T-helper 9 cell (primary cell): ENCODE data around the gene NOTCH1.
A peak's percentile ranks its signal among the peaks of the same experiment; 100 is the strongest.

Experiments
- DNase-seq: peaks from one replicate; pipeline ENCODE4 v3.0.0-alpha.2; 2020

Gene NOTCH1

GRCh38 chr9:136499935-136500910 lies 45.6 kb downstream of the NOTCH1 start:
- no peak for DNase-seq

GRCh38 chr9:136499071-136499934 lies 46.5 kb downstream of the NOTCH1 start:
- DNase-seq = no peak

DNA sequence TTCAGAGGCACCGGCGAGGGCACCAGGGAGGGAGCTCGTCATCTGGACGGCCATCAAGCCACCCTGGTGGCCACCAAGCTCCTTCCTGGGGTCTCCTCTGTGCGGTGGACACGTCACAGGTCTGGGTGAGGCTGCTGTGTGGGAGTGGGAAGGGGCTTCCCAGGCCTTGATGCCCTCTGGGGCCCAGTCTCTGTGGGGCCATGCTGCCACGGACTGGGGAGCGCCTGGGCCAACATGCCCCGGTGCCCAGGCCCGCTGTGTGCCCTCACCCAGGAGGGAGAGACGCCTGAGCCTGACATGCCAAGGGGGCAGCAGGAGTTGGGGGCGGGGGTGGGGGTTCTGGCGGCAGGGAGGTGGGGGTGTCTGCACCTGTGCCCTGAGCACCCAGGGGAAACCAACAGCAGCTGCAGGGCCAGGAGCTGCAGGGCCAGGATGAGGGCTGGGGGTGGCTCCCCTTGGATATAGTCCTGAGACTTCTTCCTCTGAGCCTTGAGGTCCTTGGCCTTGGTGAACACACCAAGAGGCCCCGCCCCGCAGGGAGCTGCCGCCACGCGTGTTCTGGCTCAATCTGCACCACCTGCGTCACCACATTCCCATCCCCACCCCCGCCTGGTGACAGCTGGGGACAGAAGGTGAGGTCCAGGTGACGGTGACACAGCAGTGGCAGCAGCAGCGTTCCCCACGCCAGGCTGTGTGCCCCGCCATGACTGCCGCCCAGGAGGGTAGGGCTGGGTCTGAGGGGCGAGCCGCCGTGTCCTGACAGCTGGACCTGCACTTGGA lies 47.7 kb downstream of the NOTCH1 start:
- DNase-seq = no peak

- no peak for DNase-seq
These were observed 48.8 kb downstream of the NOTCH1 start for GRCh38 chr9:136496801-136497620.

DNA sequence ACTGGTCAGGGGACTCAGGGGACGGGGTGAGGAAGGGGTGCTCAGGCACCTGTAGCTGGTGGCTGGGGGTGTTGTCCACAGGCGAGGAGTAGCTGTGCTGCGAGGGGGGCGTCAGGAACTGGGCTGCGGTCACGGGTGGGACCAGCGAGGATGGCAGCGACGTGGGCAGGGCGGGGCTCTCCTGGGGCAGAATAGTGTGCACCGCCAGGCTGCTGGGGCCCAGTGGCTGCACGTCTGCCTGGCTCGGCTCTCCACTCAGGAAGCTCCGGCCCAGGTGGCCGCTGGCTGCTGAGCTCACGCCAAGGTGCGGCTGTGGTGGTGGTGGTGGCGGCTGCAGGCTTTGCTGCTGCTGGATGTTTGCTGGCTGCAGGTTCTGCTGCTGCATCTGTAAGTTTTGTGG lies 49.7 kb downstream of the NOTCH1 start:
- DNase-seq = no peak

DNA sequence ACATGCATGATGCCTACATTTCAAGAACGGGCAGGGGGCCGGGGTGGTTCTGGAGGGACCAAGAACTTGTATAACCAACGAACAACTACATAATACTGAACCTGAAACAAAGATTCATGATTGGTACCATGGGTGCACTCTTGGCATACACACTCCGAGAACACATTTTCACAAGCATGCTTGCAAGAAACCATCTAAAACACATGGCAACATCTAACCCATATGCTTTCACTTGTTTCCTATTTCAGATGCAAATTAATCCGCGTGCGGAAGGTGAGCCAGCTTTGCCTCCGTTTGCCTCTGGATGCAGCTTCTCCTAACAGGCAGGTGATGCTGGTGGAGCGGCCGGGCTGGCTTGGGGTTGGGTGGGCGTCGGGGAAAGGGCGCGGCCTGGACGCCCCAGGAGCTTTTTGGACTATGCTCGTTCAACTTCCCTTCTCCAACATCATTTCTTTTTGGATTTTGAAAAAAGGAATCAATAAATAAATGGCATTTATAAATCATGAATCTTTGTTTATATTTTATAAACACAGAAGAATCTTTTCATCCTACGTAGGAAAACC lies 50.5 kb downstream of the NOTCH1 start:
- DNase-seq = no peak

DNA sequence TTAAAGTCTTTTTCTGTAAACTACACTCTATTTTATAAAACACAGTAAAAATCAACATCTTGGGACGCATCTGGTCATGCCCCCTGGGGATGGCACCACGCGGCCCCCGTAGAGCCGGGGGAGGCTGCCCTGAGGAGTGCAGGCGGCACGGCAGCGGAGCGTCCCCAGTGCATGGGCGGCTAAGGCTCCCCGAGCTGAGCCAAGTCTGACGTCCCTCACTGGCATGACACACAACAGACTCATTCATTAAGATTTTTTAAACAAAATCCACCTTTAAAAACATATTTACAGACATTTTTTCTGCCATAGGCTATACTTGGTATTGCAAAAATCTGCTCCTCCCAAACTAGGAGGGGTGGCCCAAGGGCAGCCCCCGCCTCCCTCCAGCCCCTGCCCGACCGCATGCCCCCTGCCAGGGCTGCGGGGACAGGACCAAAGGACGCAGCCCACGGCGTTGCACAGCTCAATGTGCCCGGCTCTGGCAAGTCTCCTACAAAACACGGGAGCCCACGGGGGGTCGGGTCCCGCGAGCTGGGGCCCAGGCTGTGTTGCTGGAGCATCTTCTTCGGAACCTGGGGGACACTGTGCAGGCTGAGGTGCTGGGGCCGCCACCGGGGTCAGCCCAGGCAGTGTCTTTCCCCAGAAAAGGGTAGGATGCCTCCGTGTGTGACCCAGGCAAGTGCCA lies 51.2 kb downstream of the NOTCH1 start:
- no peak for DNase-seq

DNA sequence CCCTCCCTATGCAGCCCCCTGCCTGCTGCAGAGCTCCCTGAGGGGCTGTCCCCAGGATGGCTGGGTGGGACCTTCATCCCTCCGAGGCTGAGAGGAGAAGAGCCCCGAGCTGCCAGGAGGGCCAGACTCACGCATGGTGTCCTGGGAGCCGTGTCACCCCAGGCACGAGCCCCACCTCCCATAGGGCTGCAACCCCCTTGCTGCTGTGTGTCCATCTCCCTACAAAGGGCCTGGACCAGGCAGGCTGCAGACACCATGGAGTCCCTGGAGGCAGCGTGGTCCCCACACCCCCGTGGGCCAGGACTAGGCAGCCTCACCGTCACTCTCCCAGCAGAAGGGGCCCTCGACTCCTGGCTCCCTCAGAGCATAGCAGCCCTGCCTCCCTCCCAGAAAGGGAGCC lies 51.8 kb downstream of the NOTCH1 start:
- DNase-seq = no peak

DNA sequence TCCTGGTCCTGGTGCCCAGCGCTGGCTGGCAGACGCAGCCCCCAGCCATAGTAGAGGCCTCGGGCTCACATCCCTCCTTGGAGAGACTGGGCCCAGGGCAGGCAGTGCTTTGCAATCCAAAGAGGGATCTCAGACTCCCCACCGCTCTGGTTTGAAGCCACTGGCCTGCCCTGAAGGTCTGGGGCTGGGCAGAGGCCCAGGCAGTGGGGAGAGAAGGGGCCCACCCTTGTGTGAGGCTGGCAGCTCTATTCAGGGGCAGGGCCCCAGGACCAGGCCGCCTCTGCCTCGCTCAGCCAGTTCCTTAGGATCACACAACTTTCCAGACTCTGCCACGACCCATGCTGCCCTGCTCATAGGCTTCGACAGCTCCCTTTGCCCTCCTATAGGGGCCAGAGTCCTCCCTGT lies 52.3 kb downstream of the NOTCH1 start:
- DNase-seq = no peak

DNA sequence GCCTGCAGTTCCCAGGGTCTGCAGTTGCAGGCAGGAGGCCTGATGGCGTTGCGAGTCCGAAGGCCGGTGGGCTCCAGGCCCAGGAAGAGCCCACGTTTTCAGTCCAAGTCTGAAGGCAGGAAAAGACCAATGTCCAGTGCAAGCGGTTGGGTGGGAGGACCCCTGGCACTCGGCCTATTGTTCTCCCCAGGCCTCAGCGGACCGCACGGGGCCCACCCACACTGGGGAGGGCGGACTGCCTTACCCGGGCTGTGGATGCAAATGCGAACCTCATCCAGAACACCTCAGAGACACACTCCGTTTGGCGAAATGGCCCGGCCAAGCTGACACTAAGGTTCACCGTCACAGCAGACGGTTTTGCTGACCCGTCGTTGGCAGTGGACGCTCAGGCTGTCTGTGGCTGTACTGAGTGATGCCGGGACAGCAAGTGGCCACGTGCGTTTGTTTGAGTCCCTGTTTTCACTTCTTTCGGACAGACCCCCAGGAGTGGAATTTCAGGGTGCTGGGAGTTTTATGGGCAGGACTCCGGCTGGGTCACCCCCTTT lies 52.8 kb downstream of the NOTCH1 start:
- no peak for DNase-seq

GRCh38 chr9:136489731-136490130 lies 56.1 kb downstream of the NOTCH1 start:
- no peak for DNase-seq

DNA sequence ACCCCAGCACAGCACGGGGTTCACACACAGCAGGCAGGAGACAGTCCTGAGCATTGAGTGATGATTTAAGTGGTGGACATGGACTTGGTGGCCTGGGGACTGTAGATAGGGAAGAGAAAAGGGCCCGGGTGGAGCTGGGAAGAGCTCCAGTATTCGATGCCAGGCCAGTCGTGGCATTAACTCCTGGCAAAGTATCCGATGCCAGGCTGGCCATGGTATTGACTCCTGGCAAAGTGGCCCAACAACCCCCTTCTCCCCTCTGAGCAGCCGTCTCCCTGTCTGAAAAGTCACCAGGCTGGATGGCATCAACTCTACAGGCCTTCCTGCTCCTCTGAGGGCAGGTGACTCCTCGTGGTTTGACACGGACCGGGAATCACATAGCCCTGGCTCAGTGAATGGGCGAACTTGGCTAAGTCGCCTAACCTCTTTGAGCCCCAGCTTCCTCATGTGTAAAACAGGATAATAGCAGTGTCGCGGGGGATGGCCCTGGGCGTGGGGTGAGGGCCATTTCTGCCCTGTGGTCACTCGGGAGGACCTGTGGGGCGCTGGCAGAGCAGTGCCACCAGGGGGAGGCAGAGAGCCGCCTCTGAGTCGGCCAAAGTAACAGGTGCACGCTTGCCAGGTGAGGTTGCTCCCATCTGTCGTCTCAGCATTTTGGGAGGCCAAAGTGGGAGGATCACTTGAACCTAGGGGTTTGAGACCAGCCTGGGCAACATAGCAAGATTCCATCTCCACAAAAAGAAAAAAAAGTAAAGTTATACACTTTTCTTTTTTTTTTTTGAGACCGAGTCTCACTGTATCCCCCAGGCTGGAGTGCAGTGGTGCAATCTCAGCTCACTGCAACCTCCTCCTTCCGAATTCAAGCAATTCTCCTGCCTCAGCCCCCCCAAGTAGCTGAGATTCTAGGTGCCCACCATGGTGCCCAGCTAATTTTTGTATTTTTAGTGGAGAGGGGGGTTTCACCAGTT lies 57.3 kb downstream of the NOTCH1 start:
- DNase-seq = peak; percentile 75

DNA sequence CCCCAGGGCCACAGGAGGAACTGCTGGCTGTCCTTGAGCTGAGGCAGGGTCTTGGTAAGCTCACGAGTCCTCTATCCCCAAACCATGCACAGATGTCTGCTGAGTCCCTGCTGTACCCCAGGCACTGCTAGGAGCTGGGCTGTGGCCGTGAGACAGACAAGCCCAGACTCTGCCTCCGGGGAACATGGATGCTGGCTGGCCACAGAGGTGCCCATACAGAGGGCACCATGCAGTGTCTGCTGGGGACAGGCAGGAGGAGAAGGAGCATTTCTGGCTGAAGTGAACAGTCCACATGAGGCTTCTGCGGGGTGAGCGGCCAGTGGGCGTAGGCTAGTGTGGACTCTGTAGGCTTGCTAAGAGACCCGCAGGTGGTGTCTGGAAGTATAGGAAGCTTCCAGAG lies 58.2 kb downstream of the NOTCH1 start:
- DNase-seq = no peak

- DNase-seq = no peak
These were observed 58.8 kb downstream of the NOTCH1 start for GRCh38 chr9:136486823-136487620.

- DNase-seq = no peak
These were observed 59.7 kb downstream of the NOTCH1 start for GRCh38 chr9:136486131-136486530.

- DNase-seq = peak; percentile 84
These were observed 60.5 kb downstream of the NOTCH1 start for GRCh38 chr9:136485049-136486045.
